SK-N-SH (cell line): ENCODE measurements around the gene THSD4. TPM values are rescaled to one million over a fixed set of nuclear protein-coding genes. Genes with fewer than 3 reads are reported as not detected.

Experiments used
- CTCF ChIA-PET: fragments of 300-600, 350-600 bp; formaldehyde crosslinking; extraction: SDS; loops from one replicate; lab custom pipeline; 2021; lab: Yijun Ruan, JAX
- POLR2A ChIA-PET: fragments of 350-600 bp; sonication (Branson Sonifier 250); formaldehyde crosslinking; extraction: SDS; loops from one replicate; lab custom pipeline; 2020; ENCODE audit warnings: antibody characterized with exemption, inconsistent platforms; lab: Yijun Ruan, JAX
- DNase-seq: peaks from one replicate; pipeline ENCODE4 v3.0.0; 2012
- H2AFZ ChIP-seq: fragments of 200-600 bp; sonication (generic); 2 replicates; pipeline ENCODE4 v1.8.1; 2016; ENCODE audit warnings: antibody characterized with exemption, mild to moderate bottlenecking, low read depth
- H3F3A ChIP-seq: fragments of 200-600 bp; sonication (generic); replicated peaks from 2 replicates; pipeline ENCODE3; 2016; ENCODE audit warnings: antibody characterized with exemption, mild to moderate bottlenecking; ENCODE audit not compliant: insufficient read depth
- H3K27ac ChIP-seq, 2 experiments: fragments of 200-500 bp in 1 of 2; fragments of 200-600 bp in 1 of 2; sonication (Bioruptor generic) in 1 of 2; sonication (generic), shearing (Covaris generic) in 1 of 2; 2 replicates each; pipeline versions ENCODE4 v1.5.1 to v1.6.1; 2014 to 2016; ENCODE audit warnings: low read depth in 2 of 2, inconsistent platforms in 1 of 2, low read length in 1 of 2, mild to moderate bottlenecking in 1 of 2, mixed read lengths in 1 of 2
- H3K27me3 ChIP-seq: fragments of 200-600 bp; sonication (generic), shearing (Covaris generic); 2 replicates; pipeline ENCODE4 v1.6.1; 2016; ENCODE audit warnings: mixed run types; ENCODE audit not compliant: insufficient read depth
- H3K36me3 ChIP-seq, 2 experiments: fragments of 200-500 bp in 1 of 2; fragments of 200-600 bp in 1 of 2; sonication (Bioruptor generic) in 1 of 2; sonication (generic) in 1 of 2; replicated peaks in 1 of 2; 2 replicates each; pipeline versions ENCODE3 to v1.5.1; 2014 to 2016; ENCODE audit warnings: low read length in 1 of 2, mild to moderate bottlenecking in 1 of 2; ENCODE audit not compliant: insufficient read depth in 2 of 2, control insufficient read depth in 1 of 2
- H3K4me1 ChIP-seq, 2 experiments: fragments of 200-500 bp in 1 of 2; fragments of 200-600 bp in 1 of 2; sonication (Bioruptor generic) in 1 of 2; sonication (generic), shearing (Covaris generic) in 1 of 2; 2 replicates each; pipeline versions ENCODE4 v1.5.1 to v1.6.1; 2014 to 2016; ENCODE audit warnings: low read depth in 1 of 2, low read length in 1 of 2, mixed run types in 1 of 2; ENCODE audit not compliant: insufficient read depth in 2 of 2, control insufficient read depth in 1 of 2
- H3K4me2 ChIP-seq: fragments of 200-600 bp; sonication (generic), shearing (Covaris generic); 2 replicates; pipeline ENCODE4 v1.6.1; 2017; ENCODE audit warnings: mixed run types
- H3K4me3 ChIP-seq, 2 experiments: fragments of 200-500 bp in 1 of 2; fragments of 200-600 bp in 1 of 2; sonication (Bioruptor generic) in 1 of 2; sonication (generic), shearing (Covaris generic) in 1 of 2; 2 replicates each; pipeline versions ENCODE4 v1.5.1 to v1.8.1; 2014 to 2016; ENCODE audit warnings: low read depth in 2 of 2, inconsistent platforms in 1 of 2, low read length in 1 of 2, mild to moderate bottlenecking in 1 of 2, mixed read lengths in 1 of 2, moderate library complexity in 1 of 2
- H3K79me2 ChIP-seq: fragments of 200-600 bp; sonication (generic); 2 replicates; pipeline ENCODE4 v1.8.1; 2017; ENCODE audit warnings: mild to moderate bottlenecking; ENCODE audit not compliant: insufficient read depth
- H3K9ac ChIP-seq: fragments of 200-600 bp; sonication (generic); 2 replicates; pipeline ENCODE4 v1.6.1; 2017; ENCODE audit warnings: mixed run types
- H3K9me2 ChIP-seq: fragments of 200-600 bp; sonication (generic); 2 replicates; pipeline ENCODE4 v1.6.1; 2017; ENCODE audit warnings: mixed run types
- H3K9me3 ChIP-seq: fragments of 200-600 bp; sonication (generic); 2 replicates; pipeline ENCODE4 v1.6.1; 2017; ENCODE audit warnings: mixed run types, mild to moderate bottlenecking, moderate library complexity
- H4K20me1 ChIP-seq: fragments of 200-600 bp; sonication (generic); 2 replicates; pipeline ENCODE4 v1.6.1; 2017; ENCODE audit warnings: mild to moderate bottlenecking, mixed run types; ENCODE audit not compliant: insufficient read depth
- ELF1 ChIP-seq: IDR thresholded peaks from 2 replicates; pipeline ENCODE4 v1.4.0; 2012
- JUND ChIP-seq: IDR thresholded peaks from 2 replicates; pipeline ENCODE4 v1.4.0; 2012
- MEF2A ChIP-seq: IDR thresholded peaks from 2 replicates; pipeline ENCODE4 v1.4.0; 2012; ENCODE audit warnings: low read depth, borderline replicate concordance
- NRF1 ChIP-seq: IDR thresholded peaks from 2 replicates; pipeline ENCODE4 v1.6.1; 2012; ENCODE audit warnings: low read depth, mild to moderate bottlenecking, low read length
- RCOR1 ChIP-seq: fragments of 150-350 bp; IDR thresholded peaks from 2 replicates; pipeline ENCODE4 v1.6.1; 2017; ENCODE audit warnings: antibody characterized with exemption, low read length
- RXRA ChIP-seq: IDR thresholded peaks from 2 replicates; pipeline ENCODE4 v1.4.0; 2012; ENCODE audit warnings: low read depth, mild to moderate bottlenecking, borderline replicate concordance
- SMC3 ChIP-seq: IDR thresholded peaks from 2 replicates; pipeline ENCODE4 v1.6.1; 2012; ENCODE audit warnings: low read depth, low read length, improper control_type of control experiment
- TAF1 ChIP-seq: IDR thresholded peaks from 2 replicates; pipeline ENCODE4 v1.6.1; 2012; ENCODE audit warnings: low read depth, mild to moderate bottlenecking, low read length, moderate library complexity, borderline replicate concordance
- WGBS: methylation state at CpG from one replicate; pipeline ENCODE4 v1.1.6; 2017; ENCODE audit warnings: low lambda C conversion rate; 5-methylcytosine and 5-hydroxymethylcytosine counted together
- polyA plus RNA-seq, 3 experiments: library from polyadenylated mRNA; depleted of rRNA; stranded (reverse); fragments of >200 nt; gene quantifications; 2 replicates each; pipeline ENCODE4 v1.2.3, GENCODE V29; 2012
- TF ChIP-seq, protein P1 (sequence below): fragments of 150-350 bp; IDR thresholded peaks from 2 replicates; pipeline ENCODE4 v1.6.1; 2016; ENCODE audit warnings: mild to moderate bottlenecking, low read depth, low read length
- TF ChIP-seq, protein P2 (sequence below): IDR thresholded peaks from 2 replicates; pipeline ENCODE4 v1.4.0; 2012; ENCODE audit warnings: low read depth
- TF ChIP-seq, protein P3 (sequence below): IDR thresholded peaks from 2 replicates; pipeline ENCODE4 v1.4.0; 2012; ENCODE audit warnings: low read depth, borderline replicate concordance
- TF ChIP-seq, protein P4 (sequence below): fragments of 200-600 bp; sonication (generic); IDR thresholded peaks from 2 replicates; pipeline ENCODE4 v1.6.1; 2017; ENCODE audit warnings: antibody characterized with exemption, mild to moderate bottlenecking, moderate library complexity

Gene THSD4
- polyA plus RNA-seq, 1 of the 3 experiments (the other 2 are of a cell fraction), result 79.1 TPM

DNA sequence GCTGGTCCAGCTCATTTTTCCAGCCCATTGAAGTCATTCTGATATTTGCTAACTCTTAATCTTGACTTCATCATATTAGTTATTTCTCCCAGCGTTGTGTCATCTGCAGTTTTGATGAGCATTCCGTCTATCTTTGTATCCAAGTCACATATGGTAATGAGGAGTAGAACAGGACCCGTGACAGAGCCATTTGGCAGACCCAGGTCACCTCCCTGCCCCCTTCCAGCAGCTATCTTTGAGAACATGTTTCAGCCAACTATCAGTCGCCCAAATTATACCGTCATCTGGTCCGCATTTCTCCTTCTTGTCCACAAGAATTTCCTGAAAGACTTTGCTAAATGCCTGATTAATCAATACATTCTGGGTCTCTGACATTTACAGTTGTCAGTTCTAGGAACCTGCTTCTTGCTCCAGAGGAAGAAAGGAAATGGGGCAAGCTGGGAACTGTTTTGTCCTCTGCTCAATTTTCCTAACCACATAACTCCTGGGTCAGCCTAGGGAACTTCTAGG lies 347.9 kb downstream of the THSD4 start:
- CTCF ChIA-PET, result interaction anchor here (1.2 to 2.0 kb wide), 2 partner anchors 19 to 62 kb away, joined by 4 to 5 read pairs; no protein-coding TSS in a partner anchor
- no peak for DNase-seq
- Histone ChIP-seq H3K4me2 (no peak overlapping the region), H2AFZ (no peak overlapping the region), H3K79me2 (no peaks in the 10 kb centered on the region), H3K27ac (no peak overlapping the region), H3K9ac (no peak overlapping the region), H3K36me3 (no peaks in the 10 kb centered on the region), H3K9me3 (no peaks in the 10 kb centered on the region), H3K4me3 (no peak overlapping the region), H3F3A (no peaks in the 10 kb centered on the region), H3K4me1 (no peaks in the 10 kb centered on the region; a peak in 1 of 4 replicates), H3K27me3 (no peaks in the 10 kb centered on the region), H4K20me1 (no peaks in the 10 kb centered on the region), H3K9me2 (no peaks in the 10 kb centered on the region)
- TF ChIP-seq, protein P1, sequence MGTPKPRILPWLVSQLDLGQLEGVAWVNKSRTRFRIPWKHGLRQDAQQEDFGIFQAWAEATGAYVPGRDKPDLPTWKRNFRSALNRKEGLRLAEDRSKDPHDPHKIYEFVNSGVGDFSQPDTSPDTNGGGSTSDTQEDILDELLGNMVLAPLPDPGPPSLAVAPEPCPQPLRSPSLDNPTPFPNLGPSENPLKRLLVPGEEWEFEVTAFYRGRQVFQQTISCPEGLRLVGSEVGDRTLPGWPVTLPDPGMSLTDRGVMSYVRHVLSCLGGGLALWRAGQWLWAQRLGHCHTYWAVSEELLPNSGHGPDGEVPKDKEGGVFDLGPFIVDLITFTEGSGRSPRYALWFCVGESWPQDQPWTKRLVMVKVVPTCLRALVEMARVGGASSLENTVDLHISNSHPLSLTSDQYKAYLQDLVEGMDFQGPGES, result no peak
- TF ChIP-seq RXRA (no peak), TAF1 (no peak), ELF1 (no peak), MEF2A (no peak), NRF1 (no peak), SMC3 (no peak), RCOR1 (no peak), JUND (no peak)
- TF ChIP-seq, protein P2, sequence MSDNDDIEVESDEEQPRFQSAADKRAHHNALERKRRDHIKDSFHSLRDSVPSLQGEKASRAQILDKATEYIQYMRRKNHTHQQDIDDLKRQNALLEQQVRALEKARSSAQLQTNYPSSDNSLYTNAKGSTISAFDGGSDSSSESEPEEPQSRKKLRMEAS, result no peak
- TF ChIP-seq, protein P3, sequence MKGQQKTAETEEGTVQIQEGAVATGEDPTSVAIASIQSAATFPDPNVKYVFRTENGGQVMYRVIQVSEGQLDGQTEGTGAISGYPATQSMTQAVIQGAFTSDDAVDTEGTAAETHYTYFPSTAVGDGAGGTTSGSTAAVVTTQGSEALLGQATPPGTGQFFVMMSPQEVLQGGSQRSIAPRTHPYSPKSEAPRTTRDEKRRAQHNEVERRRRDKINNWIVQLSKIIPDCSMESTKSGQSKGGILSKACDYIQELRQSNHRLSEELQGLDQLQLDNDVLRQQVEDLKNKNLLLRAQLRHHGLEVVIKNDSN, result no peak
- TF ChIP-seq, protein P4, sequence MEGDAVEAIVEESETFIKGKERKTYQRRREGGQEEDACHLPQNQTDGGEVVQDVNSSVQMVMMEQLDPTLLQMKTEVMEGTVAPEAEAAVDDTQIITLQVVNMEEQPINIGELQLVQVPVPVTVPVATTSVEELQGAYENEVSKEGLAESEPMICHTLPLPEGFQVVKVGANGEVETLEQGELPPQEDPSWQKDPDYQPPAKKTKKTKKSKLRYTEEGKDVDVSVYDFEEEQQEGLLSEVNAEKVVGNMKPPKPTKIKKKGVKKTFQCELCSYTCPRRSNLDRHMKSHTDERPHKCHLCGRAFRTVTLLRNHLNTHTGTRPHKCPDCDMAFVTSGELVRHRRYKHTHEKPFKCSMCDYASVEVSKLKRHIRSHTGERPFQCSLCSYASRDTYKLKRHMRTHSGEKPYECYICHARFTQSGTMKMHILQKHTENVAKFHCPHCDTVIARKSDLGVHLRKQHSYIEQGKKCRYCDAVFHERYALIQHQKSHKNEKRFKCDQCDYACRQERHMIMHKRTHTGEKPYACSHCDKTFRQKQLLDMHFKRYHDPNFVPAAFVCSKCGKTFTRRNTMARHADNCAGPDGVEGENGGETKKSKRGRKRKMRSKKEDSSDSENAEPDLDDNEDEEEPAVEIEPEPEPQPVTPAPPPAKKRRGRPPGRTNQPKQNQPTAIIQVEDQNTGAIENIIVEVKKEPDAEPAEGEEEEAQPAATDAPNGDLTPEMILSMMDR, result no peak
- WGBS, result 89% methylated on average over 6 of the region's 6 CpGs
- POLR2A ChIA-PET, result no interaction called here

DNA sequence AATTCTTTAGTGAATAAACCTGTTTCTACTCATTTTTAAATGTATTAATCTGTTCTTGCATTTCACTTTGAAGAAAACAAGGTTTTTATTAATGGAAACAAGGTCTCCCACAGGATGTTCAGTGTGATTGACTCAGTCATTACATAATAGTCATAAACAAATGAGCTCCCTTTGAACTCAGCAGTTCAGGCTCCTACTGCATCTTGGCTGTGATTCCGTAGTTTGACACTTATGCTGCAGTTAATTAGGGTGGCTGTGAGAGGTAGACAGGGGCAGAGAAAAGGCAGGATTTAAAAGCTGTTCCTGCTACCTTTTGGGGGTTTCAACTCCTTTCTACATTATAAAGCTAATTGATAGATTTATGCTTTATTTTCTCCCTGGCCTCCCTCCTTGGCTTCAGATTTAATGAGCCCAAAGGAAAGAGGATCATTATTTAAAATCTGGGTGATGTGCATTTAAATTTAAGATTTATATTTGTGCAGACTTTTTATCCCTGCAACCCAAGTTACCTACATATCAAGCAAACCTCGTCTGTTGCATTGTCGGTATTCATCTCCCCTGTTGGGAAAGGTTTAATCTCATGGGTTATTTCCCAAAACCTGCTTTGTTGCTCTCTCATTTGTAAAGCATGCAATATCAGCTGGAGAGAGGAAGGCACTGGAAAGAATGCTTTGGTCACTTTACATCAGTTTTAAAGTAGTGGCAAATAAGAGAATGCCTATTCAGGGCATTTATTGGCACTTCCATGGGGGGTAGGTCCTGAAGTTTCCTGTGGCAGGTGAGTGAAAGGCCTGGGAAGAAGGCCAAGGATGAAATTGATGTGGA lies 350.1 kb downstream of the THSD4 start:
- H2AFZ ChIP-seq, result no peak overlapping the region
- no peak overlapping the region for H3K4me2 ChIP-seq
- no peaks in the 10 kb centered on the region; a peak in 1 of 4 replicates for H3K4me1 ChIP-seq
- no peaks in the 10 kb centered on the region for H3K27me3 ChIP-seq
- ChIA-PET CTCF (interaction anchor here (0.5 to 2.0 kb wide), 6 partner anchors 13 to 335 kb away, joined by 3 to 6 read pairs (median 4); no protein-coding TSS in a partner anchor), POLR2A (no interaction called here)
- no peaks in the 10 kb centered on the region for H3K79me2 ChIP-seq
- no peak overlapping the region for H3K4me3 ChIP-seq
- no peaks in the 10 kb centered on the region for H3F3A ChIP-seq
- H3K9ac ChIP-seq, result no peak overlapping the region
- no peaks in the 10 kb centered on the region for H3K9me3 ChIP-seq
- no peaks in the 10 kb centered on the region for H4K20me1 ChIP-seq
- TF ChIP-seq RCOR1, result no peak
- no peaks in the 10 kb centered on the region for H3K36me3 ChIP-seq
- no peak overlapping the region for H3K27ac ChIP-seq
- 93% methylated on average over 3 of the region's 3 CpGs for WGBS
- no peaks in the 10 kb centered on the region for H3K9me2 ChIP-seq
- DNase-seq, result no peak
